Effector memory CD4-positive, alpha-beta T cell (primary cell): ENCODE measurements around the gene SEL1L3.

Experiments used
- DNase-seq, 3 donors: peaks; one replicate each; pipeline ENCODE4 v3.0.0-alpha.2; 2020
- H3K27ac ChIP-seq: 2 replicates; pipeline ENCODE4 v1.7.0; 2013; ENCODE audit warnings: mild to moderate bottlenecking, low read length, moderate library complexity; ENCODE audit not compliant: insufficient read depth, poor library complexity, severe bottlenecking
- H3K27me3 ChIP-seq: replicated peaks from 2 replicates; pipeline ENCODE4 v1.7.0; 2013; ENCODE audit warnings: mild to moderate bottlenecking, low read length; ENCODE audit not compliant: insufficient read depth, control insufficient read depth, poor library complexity, severe bottlenecking
- H3K36me3 ChIP-seq: 2 replicates; pipeline ENCODE4 v1.7.0; 2013; ENCODE audit warnings: mild to moderate bottlenecking, low read length, moderate library complexity; ENCODE audit not compliant: control insufficient read depth, insufficient read depth
- H3K4me1 ChIP-seq: 2 replicates; pipeline ENCODE4 v1.7.0; 2013; ENCODE audit warnings: low read length, mild to moderate bottlenecking; ENCODE audit not compliant: control insufficient read depth, insufficient read depth, poor library complexity, severe bottlenecking
- H3K4me3 ChIP-seq: 2 replicates; pipeline ENCODE4 v1.7.0; 2013; ENCODE audit warnings: low read length, low read depth, mild to moderate bottlenecking; ENCODE audit not compliant: insufficient read depth, poor library complexity, severe bottlenecking
- H3K9me3 ChIP-seq: 2 replicates; pipeline ENCODE4 v1.7.0; 2013; ENCODE audit warnings: mild to moderate bottlenecking, low read length, moderate library complexity; ENCODE audit not compliant: control insufficient read depth

The SEL1L3 gene

GRCh38 chr4:25795566-25796454 is 67.0 kb downstream of the SEL1L3 start:
- DNase-seq = no peak
- no peak overlapping the region for H3K4me3 ChIP-seq
- H3K36me3 ChIP-seq = peaks cover 30% of the 10 kb centered on the region
- H3K27ac ChIP-seq = no peak overlapping the region
- H3K27me3 ChIP-seq = no peaks in the 10 kb centered on the region
- H3K4me1 ChIP-seq = no peaks in the 10 kb centered on the region
- no peaks in the 10 kb centered on the region for H3K9me3 ChIP-seq

- Histone ChIP-seq H3K27ac (no peak overlapping the region), H3K4me1 (no peaks in the 10 kb centered on the region), H3K27me3 (no peaks in the 10 kb centered on the region), H3K4me3 (no peak overlapping the region), H3K9me3 (no peaks in the 10 kb centered on the region), H3K36me3 (peaks cover 27% of the 10 kb centered on the region)
- no peak for DNase-seq
Observed at GRCh38 chr4:25795091-25795490, 67.7 kb downstream of the SEL1L3 start.

GRCh38 chr4:25792876-25793275 is 69.9 kb downstream of the SEL1L3 start:
- Histone ChIP-seq H3K27ac (no peak overlapping the region), H3K4me3 (no peak overlapping the region), H3K27me3 (no peaks in the 10 kb centered on the region), H3K4me1 (no peaks in the 10 kb centered on the region), H3K9me3 (no peaks in the 10 kb centered on the region), H3K36me3 (peaks cover 23% of the 10 kb centered on the region)
- DNase-seq = no peak

GRCh38 chr4:25792200-25792791 is 70.5 kb downstream of the SEL1L3 start:
- Histone ChIP-seq H3K36me3 (peaks cover 20% of the 10 kb centered on the region), H3K4me3 (no peak overlapping the region), H3K27me3 (no peaks in the 10 kb centered on the region), H3K4me1 (no peaks in the 10 kb centered on the region), H3K9me3 (no peaks in the 10 kb centered on the region), H3K27ac (no peak overlapping the region)
- DNase-seq = no peak

GRCh38 chr4:25790024-25790423 is 72.8 kb downstream of the SEL1L3 start:
- Histone ChIP-seq H3K27me3 (no peaks in the 10 kb centered on the region), H3K4me3 (no peak overlapping the region), H3K4me1 (no peaks in the 10 kb centered on the region), H3K36me3 (peaks cover 22% of the 10 kb centered on the region), H3K27ac (no peak overlapping the region), H3K9me3 (no peaks in the 10 kb centered on the region)
- DNase-seq = no peak

- H3K4me3 ChIP-seq = no peak overlapping the region
- peaks cover 22% of the 10 kb centered on the region for H3K36me3 ChIP-seq
- H3K27me3 ChIP-seq = no peaks in the 10 kb centered on the region
- H3K27ac ChIP-seq = no peak overlapping the region
- no peak for DNase-seq
- no peaks in the 10 kb centered on the region for H3K4me1 ChIP-seq
- no peaks in the 10 kb centered on the region for H3K9me3 ChIP-seq
Observed at GRCh38 chr4:25788703-25789238, 74.0 kb downstream of the SEL1L3 start.

GRCh38 chr4:25786497-25787065 is 76.2 kb downstream of the SEL1L3 start:
- H3K9me3 ChIP-seq = no peaks in the 10 kb centered on the region
- no peak overlapping the region for H3K27ac ChIP-seq
- no peaks in the 10 kb centered on the region for H3K27me3 ChIP-seq
- H3K4me3 ChIP-seq = no peak overlapping the region
- no peaks in the 10 kb centered on the region for H3K4me1 ChIP-seq
- H3K36me3 ChIP-seq = peaks cover 38% of the 10 kb centered on the region
- no peak for DNase-seq

- no peaks in the 10 kb centered on the region for H3K4me1 ChIP-seq
- no peaks in the 10 kb centered on the region for H3K27me3 ChIP-seq
- no peak overlapping the region for H3K27ac ChIP-seq
- no peak for DNase-seq
- peaks cover 54% of the 10 kb centered on the region for H3K36me3 ChIP-seq
- no peak overlapping the region for H3K4me3 ChIP-seq
- H3K9me3 ChIP-seq = no peaks in the 10 kb centered on the region
Observed at GRCh38 chr4:25783943-25784342, 78.8 kb downstream of the SEL1L3 start.

GRCh38 chr4:25783126-25783525 is 79.7 kb downstream of the SEL1L3 start:
- no peak for DNase-seq
- Histone ChIP-seq H3K4me3 (no peak overlapping the region), H3K9me3 (no peaks in the 10 kb centered on the region), H3K27ac (no peak overlapping the region), H3K27me3 (no peaks in the 10 kb centered on the region), H3K4me1 (no peaks in the 10 kb centered on the region), H3K36me3 (peaks cover 59% of the 10 kb centered on the region)

- Histone ChIP-seq H3K27me3 (no peaks in the 10 kb centered on the region), H3K4me3 (no peak overlapping the region), H3K27ac (no peak overlapping the region), H3K9me3 (no peaks in the 10 kb centered on the region), H3K36me3 (peaks cover 62% of the 10 kb centered on the region), H3K4me1 (no peaks in the 10 kb centered on the region)
- no peak for DNase-seq
Observed at GRCh38 chr4:25782482-25782881, 80.3 kb downstream of the SEL1L3 start.
